Raji (cell line): ENCODE data around the gene RNF169.

Experiments used
- POLR2A ChIP-seq: IDR thresholded peaks from 2 replicates; pipeline ENCODE4 v1.6.1; 2011; ENCODE audit warnings: low read depth, low read length, control low read depth; ENCODE audit not compliant: insufficient read depth

The RNF169 gene

GRCh38 chr11:74719011-74719410 is 29.6 kb upstream of the RNF169 start:
- TF ChIP-seq POLR2A = no peak

DNA sequence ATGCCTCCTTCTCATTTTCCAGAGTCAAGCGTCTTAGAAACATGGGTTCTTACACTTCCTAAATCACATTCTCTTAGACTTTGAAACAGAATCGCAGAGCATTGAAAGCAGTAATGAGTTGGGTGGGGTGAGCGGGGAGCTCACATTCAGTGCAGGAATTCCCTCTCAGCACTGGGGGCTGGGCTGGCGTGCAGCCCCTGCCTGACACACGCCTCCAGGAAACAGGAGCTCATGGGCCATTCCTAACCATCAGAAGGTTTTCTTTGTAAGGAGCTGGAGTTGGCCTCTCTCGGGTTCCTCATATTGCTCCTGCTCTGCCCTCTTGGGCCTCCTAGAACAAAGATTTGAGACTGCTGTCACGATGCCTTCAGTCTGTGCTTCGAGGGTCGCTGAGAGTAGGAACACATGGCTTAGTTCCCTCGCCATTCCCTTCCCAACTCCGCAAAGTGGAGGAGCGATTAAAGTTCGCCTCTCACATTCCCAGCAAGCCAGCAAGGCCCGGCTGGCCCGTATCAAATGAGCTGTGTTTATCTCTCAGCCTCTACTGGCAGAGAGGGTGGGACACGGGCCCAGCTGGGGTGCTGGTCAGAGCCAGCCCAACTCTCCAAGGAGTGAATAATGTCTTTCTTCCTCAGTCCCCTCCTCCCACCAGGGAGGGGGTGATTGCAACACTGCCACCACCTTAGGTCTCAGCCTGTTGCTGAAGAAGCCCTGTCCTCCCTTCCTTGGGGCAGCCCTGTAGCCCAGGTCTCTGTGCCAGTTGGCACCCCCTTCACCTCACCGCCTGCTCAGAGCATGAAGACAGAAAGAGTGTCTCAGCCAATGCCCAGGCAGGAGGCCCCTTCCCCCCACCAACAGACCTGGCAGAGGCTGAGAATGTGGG is 27.8 kb upstream of the RNF169 start:
- no peak for TF ChIP-seq POLR2A

GRCh38 chr11:74721479-74721835 is 27.2 kb upstream of the RNF169 start:
- TF ChIP-seq POLR2A = no peak

DNA sequence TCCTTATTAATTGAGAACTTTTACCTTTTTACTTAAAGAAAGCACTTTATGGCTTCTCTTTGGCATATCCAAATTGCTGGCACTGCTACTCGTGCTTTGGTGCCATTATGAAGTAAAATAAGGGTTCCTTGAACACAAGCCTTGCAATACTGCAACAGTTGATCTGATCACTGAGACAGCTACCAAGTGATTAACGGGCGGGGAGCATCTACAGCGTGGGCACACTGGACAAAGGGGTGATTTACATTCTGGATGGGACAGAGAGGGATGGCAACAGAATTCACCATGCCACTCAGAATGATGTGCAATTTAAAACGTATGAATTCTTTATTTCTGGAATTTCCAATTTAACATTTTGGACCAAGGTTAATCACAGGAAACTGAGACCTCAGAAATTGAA is 25.1 kb upstream of the RNF169 start:
- TF ChIP-seq POLR2A = no peak

GRCh38 chr11:74725701-74726100 is 22.9 kb upstream of the RNF169 start:
- TF ChIP-seq POLR2A = no peak

GRCh38 chr11:74726547-74727182 is 22.0 kb upstream of the RNF169 start:
- TF ChIP-seq POLR2A = no peak

GRCh38 chr11:74729397-74729796 is 19.3 kb upstream of the RNF169 start:
- TF ChIP-seq POLR2A = no peak

- TF ChIP-seq POLR2A = no peak
Observed at GRCh38 chr11:74730571-74731260, 17.9 kb upstream of the RNF169 start.

- TF ChIP-seq POLR2A = no peak
Observed at GRCh38 chr11:74731301-74732094, 17.2 kb upstream of the RNF169 start, which contains the start of gene CHRDL2. Gene CHRDL2 (minus strand): TSS chr11:74731426. CDS start chr11:74730888, 538 bp downstream.

- TF ChIP-seq POLR2A = no peak
Observed at GRCh38 chr11:74734559-74734925, 14.1 kb upstream of the RNF169 start.

DNA sequence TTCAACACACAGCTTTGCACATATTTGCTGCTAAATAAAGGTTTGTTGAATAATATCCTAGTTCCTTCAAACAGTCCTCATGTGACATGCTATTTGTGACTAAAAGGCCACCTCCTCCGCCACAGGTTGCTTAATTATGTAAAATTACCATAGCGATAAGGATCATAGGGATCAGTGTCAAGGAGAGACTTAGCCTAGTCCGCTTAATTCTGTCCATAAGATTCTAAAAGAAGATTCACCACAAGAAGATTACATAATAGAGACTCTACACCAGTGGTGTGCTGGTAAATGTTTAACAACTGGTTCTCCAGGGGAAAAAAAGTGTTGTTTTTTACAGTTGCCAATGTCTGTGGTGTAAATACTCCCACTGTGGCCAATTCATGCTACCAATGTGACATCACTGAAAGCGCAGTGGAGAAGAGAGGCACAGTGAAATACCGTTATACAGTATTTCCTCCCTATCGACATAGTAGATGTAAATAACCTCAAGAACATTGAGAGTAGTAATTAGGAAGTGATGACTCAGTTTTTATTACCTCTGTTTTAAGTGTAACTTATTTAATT is 13.2 kb upstream of the RNF169 start:
- TF ChIP-seq POLR2A = no peak

GRCh38 chr11:74736031-74736430 is 12.6 kb upstream of the RNF169 start:
- no peak for TF ChIP-seq POLR2A

- TF ChIP-seq POLR2A = no peak
Observed at GRCh38 chr11:74739546-74740270, 8.9 kb upstream of the RNF169 start.

GRCh38 chr11:74742070-74742469 is 6.6 kb upstream of the RNF169 start:
- TF ChIP-seq POLR2A = no peak

GRCh38 chr11:74743640-74744039 is 5.0 kb upstream of the RNF169 start:
- no peak for TF ChIP-seq POLR2A

DNA sequence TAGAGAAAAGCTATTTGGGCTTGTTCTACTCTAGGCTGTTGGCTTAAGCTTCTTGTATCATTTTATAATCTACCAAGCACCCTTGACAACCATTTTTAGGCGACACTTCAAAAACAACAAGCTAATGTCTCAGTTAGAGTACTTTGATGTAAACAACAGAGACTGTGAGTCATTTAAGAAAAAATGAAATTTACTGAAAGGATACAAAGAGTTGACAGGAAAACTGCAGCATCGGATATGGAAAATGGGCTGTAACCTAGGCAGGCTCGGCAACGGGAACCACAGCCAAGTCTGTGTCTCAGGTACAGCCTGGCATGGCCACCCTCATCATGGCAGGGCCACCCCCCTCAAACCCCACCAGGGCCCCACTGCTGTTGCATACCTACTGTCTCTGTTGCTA is 4.4 kb upstream of the RNF169 start:
- TF ChIP-seq POLR2A = no peak
